ENCODE results near the gene PSRC1. TPM values are rescaled to one million over a fixed set of nuclear protein-coding genes. Genes with fewer than 3 reads are reported as not detected.
"Not testable (repeated sequence)": the region's sequence is repeated elsewhere in the genome, so short reads cannot be mapped to it uniquely, and the experiment has no call there.

PSRC1 gene
- 7.4 TPM for total RNA-seq

DNA sequence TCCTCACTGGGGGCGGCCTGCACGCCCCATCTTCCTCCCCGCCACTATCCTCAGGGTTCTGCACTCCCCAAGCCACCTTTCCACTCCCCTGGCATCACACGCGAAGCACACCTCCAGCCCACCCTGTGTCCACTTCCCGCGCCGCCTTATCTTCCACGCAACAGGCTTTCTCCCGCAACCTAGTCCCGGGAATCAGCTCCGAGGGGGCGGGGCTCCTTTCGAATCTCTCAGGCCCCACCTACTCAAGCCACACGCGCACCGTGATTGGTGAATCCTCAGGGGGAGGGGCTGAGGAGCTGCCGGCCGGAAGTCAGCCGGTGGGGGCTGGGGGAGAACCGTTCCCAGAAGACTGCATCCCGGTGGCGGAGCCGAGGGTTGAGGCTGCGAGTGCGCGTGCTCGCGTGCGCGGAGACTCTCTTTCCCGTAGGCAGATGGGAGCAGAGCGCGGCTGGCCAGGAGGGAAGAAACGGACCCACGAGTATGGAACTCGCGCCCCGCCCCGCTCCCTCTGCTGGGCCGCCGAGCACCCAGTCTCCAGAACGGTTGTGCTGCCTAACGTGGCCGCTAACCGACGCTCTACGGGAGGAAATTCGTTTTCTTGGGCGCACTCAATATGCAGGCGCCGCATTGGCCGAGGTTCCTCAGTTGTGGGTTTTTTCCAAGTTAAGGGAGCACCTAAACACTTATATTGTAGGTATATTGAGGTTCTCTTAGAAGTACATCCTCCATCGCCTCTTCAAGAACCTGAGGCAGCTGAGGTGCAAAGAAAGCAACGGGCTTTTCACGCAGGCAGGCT lies at the start of gene PSRC1:
Gene PSRC1, minus strand, starts transcription at position 194 of the 796 bp plus-strand sequence.
- DNase-seq (ENCODE audit: low spot score) = peak; percentile 96

DNA sequence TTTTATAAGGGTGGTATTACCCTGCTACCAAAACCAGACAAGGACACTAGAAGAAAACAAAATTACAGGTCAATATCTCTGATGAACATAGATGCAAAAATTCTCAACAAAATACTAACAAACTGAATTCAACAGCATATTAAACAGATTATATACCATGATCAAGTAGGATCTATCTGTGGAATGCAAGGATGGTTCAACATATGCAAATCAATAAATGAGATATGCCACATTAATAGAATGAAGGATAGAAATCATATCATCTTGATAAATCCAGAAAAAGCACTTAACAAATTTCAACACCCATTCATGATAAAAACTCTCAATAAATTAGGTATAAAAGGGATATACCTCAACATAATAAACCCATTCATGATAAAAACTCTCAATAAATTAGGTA lies 48.2 kb upstream of the PSRC1 start:
- DNase-seq (ENCODE audit: low spot score) = no peak

DNA sequence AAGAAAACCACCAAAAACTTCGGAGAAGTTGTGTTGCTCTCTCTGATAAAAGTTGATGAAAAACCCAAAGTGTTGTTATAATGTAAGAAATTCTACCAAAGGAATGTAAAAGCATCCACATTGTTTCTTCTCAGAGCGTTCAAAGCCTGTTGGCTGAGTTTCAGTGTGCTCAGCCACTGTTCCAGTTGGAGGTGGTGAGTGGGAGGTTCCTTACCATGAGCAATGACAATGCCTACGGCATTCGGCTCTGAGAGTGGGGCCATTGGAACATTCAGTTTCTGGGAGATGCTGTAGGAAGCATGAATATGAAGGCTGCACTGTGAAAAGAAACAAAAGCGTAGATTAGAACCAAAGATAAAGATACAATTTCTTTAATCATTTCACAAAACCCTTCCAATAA lies 44.3 kb upstream of the PSRC1 start:
- DNase-seq (ENCODE audit: low spot score) = no peak

DNA sequence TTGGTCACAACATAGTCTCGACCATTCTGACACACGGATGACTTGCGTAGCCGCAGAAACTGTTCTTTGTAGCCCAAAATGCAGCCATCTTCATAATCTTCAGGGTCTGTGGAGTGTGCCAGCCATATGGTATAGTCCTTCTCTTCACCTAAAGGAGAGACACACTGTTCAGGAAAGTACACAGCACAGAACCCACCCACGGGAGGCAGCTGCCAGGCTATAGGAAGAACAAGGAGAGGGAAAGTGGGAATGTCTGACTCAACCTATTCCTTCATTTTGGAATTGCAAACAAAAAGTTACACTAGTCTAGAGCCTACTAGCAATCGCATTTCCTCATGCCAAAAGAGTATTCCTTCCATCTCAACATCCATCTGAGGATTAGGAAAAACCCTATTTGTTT lies 40.0 kb upstream of the PSRC1 start:
- DNase-seq (ENCODE audit: low spot score) = no peak

DNA sequence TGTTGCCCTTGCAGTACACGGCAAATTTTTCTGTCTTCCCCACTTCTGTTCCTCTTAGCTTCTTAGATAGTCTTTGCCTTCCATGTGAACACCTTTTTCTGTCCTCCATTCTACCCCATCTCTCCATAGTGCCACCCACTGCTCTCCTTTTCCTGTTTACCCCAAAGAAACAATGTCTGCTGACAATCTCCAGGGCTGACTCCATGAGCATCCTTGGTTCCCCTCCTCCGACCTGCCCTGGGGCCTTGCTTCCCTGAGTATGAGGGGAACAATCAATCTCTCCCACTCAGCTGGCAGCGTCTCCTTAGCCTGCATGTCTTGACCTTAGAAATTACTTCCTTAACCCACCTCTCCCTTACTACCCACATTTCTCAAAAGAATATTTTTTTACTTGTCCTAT lies 36.2 kb upstream of the PSRC1 start:
- DNase-seq (ENCODE audit: low spot score) = no peak

DNA sequence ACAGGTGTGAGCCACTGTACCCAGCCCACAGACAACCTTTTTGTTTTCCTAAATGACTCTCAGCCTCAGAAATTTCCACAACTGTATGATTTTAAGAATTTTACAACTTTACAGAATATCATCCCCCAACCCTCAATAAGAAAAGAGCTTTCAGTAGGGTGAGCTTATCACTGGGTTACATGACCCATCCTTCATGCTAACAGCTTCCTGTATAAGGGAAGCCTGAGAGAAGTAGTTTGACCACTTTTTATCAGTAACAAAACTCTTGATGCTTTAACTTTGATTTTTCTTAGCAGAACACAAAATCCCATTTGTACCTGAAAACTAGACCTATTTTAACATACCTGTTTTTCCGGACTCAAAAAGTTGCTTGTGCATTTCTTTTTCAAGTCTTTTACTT lies 33.6 kb upstream of the PSRC1 start:
- DNase-seq (ENCODE audit: low spot score) = no peak

DNA sequence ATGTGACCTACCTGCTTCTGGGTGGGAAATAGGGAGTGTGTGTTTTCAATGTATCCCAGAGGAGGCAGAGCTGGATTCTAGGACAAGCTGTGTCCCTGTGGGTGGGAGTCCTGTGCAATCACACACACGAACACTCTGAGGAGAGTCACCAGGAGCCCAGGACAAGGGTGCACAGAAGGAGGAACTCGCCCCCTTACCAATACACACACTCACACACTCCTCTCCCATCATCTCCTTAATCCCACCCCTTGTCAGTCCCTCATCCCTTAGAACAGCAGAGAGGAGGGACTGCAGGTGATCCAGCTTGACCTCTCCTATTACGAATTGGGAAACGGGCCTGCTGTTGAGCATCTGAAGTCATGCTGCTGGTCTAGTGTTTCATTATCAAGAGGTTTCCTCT lies 32.3 kb upstream of the PSRC1 start:
- DNase-seq (ENCODE audit: low spot score) = no peak

DNA sequence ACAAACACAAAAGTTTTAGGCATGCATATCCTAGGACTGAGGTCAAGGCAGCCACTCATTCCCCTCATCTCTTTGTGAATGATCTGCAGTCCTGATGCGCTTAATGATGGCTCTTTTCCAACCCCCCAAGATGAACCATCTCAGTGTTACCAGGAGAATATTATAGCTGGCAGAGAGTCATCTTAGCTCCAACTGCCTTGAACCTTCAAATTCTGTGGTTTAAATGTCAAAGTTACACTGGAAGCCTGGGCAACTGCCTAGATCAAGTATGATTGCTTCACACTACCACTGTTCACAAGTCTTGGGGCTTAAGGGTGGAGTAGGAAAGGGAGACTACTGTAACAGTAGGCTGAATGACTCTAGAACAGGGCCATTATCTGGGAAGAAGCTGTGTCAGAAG lies 31.9 kb upstream of the PSRC1 start:
- no peak for DNase-seq (ENCODE audit: low spot score)

DNA sequence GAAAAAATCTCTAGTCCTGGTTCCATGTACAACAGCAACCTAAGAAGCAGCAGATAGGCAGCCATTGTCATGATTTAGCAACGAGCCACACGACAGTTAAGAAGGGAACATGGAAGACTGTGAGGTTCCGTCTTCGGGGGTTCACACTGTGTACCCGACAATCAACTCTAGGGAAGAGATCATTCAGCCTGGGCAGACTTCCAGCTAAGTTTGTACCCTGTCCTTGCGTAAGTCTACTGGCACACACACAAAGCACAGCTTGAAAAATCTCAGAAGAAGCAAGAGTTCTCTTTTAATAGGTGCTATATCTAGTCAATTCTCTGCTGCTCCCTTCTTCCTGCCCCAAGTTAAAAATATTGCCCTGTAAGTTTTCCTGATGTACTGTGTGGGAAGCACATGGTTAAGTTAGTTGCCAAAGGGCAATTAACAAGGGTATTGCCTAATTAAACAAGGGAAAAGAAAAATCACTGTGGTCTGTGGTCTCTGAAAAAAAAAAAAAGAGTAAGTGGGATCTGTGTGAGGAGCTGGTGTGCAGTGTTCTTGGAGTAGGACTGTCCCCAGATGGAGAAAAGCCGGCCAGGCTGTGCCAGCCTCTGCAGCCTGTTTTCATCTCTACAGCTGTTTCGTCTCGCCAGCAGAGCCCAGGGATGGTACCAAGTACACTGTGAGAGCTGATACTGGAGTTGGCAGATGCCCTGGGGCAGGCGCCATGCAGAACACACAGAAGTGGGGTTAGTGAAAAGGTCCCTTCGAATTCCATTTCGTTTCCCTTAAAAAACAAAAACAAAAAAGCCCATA lies 30.2 kb upstream of the PSRC1 start:
- DNase-seq (ENCODE audit: low spot score) = no peak

DNA sequence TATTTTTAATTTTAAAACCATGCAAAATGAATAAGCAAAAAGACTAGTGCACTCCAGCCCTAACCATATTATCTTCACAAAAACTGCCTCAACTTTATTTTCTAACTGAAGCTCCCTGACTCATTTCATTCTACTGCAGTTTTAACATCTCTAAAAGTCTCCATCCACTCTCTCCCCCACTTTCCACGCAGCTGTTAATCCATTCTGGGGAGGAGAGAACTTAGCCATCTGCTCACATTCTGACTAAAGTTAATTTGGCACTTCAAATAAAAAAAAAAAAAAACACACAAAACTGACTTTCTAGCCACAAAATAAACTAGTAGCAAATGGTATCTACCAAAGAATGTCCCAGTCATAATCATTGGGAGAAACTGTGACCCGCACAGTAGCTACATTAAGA lies 29.3 kb upstream of the PSRC1 start:
- DNase-seq (ENCODE audit: low spot score) = no peak

DNA sequence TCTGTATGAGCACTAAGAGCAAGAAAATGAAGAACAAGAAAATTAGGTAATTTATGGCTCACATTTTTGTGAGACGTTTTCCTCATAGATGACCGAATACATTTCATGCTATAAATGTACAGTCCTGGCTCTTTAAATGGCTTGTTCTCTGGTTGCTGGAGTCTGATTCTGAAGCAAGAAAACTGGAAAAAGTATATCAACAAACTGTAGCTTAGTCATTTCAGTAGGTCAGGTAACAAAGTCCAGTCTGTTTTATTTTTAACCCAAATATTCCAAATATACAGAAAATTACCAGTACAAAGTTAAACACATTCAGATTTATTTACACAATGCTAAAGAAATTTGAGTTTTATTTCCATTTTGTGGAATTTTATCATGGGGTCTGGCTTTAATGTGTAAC lies 26.4 kb upstream of the PSRC1 start:
- DNase-seq (ENCODE audit: low spot score) = no peak

DNA sequence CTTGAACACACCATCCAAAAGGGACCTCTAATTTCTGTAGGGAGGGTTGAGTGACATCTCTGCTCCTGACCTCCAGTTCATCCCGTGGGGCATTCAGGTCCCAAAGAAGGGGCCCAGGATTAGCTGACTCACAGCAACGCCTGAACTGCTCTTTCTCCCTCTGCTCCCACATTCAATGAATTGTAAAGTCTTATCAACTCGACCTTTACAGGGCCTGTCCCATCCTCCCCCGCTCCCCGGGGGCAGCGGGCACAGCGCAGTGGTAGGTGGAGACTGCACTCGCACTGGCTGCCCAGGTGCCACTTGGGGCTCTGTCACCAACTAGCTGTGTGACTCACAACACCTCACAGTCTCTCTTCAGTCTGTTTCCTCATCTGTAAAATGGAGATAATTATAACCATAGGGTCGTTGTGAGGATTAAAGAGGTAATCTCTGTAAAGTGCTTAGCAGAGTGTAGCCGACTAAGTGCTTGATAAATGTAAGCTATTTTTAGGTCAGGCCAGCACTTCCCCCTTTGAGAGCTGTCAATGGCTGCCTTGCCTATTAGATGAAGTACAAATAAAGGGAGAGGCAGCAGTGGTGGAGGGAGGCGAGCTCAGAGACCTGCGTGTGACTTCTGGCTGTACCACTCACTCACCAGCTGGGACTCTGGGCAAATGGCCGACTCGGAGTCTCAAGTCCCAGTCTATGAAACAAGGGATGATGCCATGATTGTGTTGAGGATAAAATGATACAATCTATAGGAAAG lies 24.5 kb upstream of the PSRC1 start:
- DNase-seq (ENCODE audit: low spot score) = no peak

DNA sequence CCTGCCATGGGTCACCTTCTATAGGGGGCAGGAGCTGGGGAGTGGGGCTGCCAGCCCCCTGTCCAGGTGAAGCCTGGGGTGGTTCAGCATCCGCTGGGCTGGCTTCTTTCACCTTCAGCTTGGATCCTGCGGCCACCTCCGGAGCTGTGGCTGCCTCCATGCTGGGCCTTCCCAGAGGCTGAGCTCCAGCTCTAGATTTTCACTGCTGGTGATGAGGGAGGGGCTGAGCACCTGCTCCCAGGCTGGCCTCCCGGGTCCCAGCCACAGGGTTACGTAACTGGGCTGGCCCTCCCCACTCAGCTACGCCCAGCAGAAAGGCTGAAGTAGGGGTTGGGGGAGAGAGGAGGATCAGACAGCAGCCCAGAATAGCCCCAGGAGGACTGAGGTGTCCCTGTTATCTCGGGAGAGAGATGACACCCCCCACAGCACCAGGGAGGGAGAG lies 23.9 kb upstream of the PSRC1 start, which contains the start of gene MYBPHL:
Gene MYBPHL, minus strand, starts transcription at position 180 of the 442 bp plus-strand sequence. Its CDS starts 20 bp downstream, at position 160.
- DNase-seq (ENCODE audit: low spot score) = no peak

DNA sequence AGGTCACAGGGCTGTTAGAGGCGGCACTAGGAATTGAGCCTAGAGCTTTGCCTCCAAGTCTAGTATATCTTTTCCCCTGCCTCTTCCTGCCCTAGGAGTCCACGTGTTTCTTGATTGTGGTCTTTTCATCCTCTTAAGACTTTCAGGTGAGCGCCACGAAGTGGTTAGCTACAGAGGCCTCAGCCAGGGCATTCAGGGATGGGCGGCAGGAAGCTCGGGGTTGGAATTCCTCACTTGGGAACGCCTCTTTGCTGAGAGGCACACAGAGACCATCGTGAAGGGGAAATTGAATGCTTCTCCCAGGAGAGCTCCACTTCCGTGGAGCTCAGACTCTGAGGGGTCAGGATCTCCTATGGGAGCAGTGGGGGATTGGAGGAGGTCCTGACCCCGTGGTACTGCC lies 23.0 kb upstream of the PSRC1 start:
- not testable (repeated sequence) for DNase-seq (ENCODE audit: low spot score)

DNA sequence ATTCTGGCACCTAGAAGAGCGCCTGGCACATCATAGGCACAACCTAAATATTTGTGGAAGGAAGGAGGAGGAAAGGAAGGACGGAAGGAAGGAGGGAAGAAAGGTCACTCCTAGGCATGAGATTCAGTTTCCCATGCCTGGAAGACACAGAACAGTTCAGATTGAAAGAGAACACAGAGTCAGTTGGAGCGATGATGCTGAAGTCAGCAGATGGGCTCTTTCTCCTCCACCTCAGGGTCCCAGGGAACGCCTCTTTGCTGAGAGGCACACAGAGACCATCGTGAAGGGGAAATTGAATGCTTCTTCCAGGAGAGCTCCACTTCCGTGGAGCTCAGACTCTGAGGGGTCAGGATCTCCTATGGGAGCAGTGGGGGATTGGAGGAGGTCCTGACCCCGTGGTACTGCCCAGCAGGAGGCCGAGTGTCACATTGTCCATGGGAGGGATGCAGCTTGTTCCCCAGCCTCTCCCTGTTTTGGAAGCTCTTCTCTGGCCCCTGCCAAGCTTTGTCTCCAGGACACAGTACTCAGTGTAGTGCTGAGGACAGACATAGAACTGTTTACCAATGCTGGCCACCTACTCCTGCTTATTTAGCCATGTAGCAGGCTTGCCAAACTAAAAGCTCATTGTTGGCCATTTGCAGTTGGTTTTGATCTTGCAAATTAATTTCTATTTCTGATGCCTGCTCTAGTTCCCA lies 21.4 kb upstream of the PSRC1 start:
- DNase-seq (ENCODE audit: low spot score) = no peak

DNA sequence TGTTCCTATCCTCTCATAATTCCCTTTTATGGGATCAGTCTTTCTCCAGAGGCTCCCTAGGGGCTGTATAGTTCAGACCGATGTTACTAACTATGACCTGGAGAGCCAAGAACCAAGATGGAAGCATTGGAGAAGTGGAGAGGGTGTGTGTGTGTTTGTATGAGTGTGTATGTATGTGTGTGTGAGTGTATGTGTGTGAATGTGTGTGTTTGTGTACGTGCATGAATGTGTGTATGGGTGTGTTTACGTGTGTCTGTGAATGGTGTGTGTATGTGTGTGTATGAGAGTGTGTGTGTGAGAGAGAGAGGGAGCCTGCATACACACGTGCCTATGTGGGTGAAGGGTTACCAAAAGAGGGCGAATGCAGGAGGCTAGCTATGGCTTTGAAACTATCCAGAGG lies 18.9 kb upstream of the PSRC1 start:
- DNase-seq (ENCODE audit: low spot score) = no peak

DNA sequence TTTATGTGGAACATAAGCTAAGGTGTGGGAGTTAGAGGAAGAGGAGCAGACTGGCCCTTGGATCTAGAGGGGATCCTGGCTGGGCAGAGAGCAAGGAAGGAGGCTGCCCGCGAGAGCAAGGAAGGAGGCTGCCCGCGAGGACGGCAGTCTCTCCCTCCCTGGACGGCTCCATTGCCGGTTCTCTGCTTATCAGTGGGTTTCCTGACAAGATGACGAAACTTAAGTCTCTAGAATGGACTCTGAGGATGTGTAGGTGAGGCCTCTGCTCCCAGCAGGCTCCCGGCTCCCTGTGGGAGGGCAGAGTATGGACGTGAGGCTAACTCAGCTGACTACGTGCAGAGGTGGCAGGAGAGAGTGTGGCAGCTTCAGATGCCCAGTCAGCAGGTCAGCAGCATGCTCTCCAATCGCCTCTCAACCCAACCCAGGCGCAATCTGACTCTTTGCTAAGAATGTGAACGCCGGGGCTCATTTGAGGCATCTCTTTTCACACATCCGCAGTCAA lies 17.8 kb upstream of the PSRC1 start:
- DNase-seq (ENCODE audit: low spot score) = no peak

DNA sequence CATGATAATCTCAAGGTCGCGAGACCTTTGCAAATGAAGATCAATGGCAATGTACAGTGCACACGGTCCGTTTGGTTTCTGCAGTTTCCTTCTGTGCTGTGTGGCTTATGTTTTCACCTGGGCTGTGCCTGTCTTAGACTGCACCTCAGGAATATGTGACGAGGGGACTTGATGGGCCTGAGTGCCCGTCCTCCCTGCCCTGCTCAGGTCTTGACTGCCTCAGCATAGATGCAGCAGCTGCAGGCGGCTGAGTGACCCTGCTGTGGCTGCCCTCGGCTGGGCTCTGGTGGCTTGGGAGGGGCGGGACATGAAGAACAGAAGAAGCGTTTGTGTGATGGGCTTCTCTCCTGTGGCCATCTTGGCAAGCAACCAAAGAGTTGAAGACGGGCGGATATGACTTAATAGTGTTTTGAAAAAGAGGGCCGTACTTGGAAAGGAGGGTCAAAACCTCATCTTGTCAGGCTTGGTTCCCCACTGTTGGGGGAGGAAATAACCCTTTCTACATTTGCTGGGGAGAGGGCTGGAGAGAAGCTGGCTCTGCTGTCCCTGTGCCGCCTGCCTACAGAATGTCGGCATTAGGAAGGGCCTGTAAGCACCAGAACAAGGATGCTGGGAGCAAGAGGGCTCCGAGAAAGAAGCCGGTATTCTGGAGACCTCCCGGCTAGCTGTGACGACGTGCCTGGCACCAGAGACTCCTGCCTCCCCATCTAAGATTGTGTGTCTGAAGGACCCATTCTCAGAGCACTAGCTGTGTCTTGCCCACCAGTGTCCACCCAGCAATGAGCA lies 16.8 kb upstream of the PSRC1 start:
- no peak for DNase-seq (ENCODE audit: low spot score)

DNA sequence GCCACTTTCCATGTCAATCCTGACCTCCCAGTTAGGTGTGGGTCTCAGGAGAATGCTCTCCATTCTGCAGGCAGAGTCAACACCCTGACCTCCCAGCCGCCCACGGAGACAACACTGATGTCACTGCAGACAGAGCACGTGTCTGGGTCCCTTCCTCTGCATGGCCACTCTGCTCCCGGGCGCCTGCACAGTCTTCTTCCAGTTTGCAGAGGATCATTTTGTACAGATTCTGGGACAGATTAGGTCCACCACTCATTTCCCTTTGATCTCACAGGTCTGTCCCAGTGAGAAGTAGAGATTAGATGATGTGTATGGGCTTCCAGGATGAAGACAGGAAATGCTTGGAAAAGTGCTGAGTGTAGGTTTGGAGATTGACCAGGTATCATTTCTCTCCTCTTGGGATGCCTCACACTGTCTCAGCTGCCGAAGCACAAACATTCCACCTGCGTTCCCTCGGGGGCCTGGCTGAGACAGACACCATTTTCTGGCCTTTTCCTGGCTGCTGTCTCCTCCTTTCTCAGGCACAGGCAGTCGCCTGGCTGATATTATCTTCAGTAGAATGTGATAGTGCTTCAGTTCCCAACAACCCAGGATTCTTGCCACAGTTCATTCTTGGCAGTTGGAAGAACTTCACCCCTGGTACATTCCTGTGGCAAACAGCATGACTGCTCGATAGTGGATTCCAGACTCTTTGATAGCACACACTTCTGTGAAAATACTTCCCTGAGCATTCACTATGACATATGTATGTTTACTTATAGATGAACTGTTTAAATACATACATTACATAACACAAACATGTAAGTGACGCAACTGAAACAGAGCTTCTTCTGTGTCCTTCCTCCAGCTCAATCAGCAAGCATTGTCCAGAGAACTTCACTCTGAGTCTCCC lies 16.0 kb upstream of the PSRC1 start:
- peak; percentile 37 for DNase-seq (ENCODE audit: low spot score)

DNA sequence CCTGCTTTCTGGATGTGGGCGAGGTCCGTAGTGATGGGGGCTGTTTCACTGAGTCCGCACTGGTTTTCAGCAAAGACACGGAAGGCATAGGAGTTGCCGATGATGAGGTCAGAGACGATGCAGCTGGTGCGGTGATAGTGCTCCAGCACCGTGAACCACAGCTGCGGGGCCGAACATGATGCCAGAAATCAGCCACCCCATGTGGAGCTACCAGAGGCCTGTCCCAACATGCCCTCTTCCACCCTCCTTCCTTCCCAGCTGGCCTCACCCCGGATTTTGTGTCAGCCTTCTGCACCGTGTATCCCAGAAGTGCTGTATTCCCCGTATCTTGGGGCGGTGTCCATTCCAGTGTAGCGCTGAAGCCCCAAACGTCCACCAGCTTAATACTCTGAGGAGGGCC lies 13.8 kb upstream of the PSRC1 start:
- no peak for DNase-seq (ENCODE audit: low spot score)
